Activated naive CD8-positive, alpha-beta T cell treated with anti-CD3 and anti-CD28 coated beads, Interleukin-2, amount 50 U/mL, for 16 hours (primary cell): Measurements from ENCODE around the gene FGG.

Source experiments
- DNase-seq: peaks from one replicate; pipeline ENCODE4 v3.0.0-alpha.2; 2020; ENCODE audit warnings: low read depth, low spot score

The FGG gene

DNA sequence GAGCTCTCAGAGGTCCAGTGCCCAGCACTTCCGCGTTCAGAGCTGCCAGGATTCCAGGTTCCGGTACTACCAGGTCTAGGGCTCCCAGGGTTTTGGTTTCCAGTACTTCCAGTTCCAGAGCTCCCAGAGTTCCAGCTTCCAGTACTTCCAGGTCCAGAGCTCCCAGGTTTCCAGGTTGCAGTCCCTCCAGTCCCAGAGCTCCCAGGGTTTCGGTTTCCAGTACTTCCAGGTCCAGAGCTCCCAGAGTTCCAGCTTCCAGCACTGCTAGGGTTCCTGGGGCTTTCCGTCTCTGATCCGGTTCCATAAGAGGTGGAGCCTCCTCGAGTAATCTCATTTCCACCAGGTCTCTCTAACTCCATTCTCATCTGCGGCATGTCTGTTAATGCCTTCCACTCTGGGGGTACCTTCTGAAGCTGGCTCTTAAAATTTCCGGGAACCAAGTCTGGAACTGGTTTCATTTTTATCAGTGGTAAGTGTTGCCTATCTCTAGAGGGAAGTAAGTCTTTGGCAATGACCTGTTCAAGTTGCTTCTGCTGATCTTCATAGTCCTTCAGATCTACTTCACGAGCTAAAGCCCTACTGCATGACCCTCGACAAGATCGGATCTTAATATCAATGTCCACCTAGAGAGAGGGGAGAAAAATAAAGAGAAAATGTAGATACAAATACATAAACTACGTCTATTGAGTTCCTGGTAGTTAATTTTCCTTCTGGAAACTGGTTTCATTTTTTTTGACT, 26.0 kb downstream of the FGG start:
- no peak for DNase-seq

DNA sequence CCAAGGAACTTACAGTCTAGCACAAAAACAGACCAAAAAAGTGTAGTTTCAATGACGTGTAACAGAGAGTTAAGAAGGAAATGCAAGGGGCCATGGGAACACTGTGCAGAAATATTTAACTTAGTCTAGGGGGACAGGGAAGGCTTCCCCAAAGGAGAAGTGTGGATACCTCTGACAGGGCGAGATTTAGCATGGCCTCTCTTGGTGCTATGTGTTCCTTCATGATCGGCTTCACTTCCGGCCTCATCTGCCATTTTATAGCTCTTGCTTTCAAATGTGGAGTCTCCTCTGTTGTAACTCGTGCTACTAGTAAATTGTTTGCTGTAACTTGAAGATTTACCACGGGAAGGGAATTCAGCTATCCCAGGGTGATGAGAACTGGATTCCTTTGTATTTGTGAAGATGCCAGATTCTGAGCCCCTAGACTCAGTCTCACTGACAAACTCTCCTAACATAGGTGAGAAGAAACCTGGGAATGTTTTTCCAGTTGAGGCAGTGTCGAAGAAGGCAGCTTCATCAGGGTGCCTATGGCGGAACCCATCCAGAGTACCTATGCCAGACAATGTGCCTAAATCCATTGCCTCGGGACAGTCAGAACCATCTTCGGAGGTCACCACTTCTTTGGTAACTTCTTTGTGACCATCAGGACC, 27.0 kb downstream of the FGG start:
- DNase-seq: no peak

DNA sequence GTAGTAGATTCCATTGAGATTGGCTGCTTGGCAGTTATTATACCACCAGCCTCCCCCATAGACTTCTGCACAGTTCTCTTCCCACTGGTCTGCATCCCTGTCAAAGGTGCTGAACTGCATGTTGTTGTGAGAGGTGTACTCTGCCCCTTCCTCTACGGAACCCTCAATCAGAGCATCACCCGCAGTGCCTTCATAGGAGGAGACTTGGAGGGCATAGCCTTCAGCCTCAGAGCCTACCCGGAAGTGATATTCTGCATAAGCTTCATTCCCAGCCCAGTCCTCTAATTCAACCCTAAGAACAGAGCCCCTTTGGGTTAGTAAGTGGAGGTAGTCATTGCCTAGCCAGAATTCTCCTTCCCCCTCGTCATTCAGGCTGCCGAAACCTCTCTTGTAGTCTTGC, 28.2 kb downstream of the FGG start:
- DNase-seq: no peak

DNA sequence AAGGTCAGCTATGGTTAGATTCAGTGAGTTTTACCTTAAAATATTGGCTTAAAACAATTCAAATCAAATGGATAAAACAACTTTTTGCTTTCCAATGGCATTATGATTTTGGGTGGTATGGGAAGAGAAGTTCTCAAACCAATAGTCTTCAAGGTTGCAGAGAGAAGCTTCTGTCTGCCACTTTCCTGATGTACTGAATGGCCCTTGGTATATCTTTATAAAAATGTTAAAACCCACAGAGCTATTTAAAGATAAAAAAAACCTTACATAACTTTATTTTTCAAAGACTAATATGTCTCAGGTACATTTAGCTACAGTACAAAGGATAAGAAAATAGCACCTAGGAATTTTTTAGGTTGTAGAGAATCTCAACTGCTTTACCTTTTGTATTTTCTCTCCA, 28.8 kb downstream of the FGG start:
- no peak for DNase-seq

DNA sequence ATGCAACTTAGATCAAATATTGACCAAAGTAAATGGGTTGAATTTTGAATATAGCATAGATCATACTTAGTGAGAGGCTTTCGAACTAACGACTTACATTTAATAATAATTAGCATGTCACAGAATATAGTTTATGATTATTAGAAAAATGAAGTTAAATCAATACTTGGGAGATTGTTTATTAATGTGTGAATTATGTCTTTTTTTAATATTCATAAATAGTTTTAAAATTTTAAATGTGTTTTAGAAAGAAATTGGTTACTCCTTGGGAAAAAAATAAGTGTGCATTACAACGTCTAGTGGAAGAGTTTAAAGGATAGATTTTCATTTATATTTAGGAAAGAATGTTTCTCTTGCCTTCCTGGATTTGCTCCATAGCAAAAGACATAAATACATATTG, 29.2 kb downstream of the FGG start:
- DNase-seq: no peak

DNA sequence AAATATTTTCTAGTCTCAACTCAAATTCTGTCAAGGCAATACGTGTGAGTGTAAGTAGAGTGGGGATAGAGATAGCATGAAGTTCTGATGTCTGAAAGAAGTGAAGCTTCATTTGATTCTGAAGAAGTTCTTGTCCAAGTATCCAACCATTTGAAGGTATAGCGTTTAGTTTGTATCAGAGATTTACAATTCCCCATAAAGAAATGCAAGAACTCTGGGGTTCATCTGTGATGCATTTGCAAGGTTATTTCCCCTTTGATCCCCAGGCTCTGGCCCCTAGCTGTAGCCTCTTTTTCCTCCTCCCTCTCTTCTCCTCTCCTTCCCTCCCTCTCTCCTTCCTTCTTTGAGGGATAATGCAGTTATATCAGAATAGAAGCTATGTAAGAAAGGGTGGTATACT, 29.7 kb downstream of the FGG start:
- DNase-seq: no peak

DNA sequence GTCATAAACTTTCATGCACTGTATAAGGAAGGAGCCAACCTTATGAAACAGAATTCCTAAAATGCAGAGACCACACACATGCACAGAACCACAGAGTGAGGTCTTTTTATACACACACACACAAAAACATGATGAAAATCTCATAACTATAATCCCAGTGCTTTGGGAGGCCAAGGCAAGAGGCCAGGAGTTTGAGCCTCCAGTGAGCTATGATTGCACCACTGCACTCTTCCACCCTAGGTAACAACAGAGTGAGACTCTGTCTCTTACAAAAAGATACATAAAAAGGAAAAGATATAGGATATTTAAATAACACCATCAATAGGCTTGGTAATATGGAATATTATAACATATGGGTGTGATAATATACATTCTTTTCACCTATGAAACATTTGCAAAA, 32.5 kb downstream of the FGG start:
- no peak for DNase-seq

DNA sequence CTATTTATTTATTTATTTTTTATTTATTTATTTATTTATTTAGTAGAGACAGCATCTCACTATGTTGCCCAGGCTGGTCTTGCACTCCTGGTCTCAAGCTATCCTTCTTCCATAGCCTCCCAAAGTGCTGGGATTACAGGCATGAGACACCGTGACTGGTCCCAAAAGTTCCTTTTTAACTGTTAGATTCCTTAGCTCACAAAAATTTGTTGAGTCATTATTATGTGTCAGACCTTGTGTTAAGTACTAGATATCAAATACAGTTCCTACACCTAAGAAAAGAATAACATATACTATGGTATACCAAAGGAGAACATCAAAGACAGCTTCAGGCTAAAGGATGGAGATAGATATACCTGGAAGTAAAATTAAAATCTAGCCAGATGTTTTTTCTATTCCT, 33.5 kb downstream of the FGG start:
- no peak for DNase-seq

DNA sequence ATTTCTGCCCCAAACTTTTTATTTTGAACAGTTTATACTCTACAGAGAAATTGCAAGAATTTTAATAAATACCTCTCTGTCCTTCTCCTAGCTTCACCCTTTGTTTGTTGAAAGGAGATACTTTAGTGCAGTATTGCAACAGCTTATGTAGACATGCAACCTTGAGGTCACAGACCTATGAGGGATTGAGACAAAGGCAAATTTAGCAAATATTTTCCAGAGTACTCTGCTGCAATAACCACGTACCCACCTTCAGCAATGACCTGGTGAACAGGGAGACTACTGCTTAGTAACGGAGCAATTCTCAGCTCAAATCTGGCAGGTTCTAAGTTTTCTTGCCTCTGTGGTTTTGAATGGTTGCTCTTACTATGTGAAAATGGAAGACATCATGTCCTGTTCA, 35.1 kb downstream of the FGG start:
- DNase-seq: no peak

DNA sequence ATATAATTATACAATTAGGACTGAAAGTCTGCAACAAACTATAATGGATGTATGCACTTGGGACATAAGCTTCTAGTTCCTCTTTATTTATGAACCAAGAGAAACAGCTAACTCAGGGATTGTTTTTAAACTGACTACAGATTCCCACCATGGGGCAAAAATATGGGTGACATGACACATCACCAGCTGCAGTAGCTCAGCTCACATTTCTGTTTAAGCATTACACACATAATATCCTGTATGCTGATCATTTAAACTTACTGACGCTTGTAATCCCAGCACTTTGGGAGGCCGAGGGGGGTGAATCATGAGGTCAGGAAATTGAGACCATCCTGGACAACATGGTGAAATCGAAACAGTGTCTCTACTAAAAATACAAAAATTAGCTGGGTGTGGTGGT, 38.1 kb downstream of the FGG start:
- DNase-seq: no peak

DNA sequence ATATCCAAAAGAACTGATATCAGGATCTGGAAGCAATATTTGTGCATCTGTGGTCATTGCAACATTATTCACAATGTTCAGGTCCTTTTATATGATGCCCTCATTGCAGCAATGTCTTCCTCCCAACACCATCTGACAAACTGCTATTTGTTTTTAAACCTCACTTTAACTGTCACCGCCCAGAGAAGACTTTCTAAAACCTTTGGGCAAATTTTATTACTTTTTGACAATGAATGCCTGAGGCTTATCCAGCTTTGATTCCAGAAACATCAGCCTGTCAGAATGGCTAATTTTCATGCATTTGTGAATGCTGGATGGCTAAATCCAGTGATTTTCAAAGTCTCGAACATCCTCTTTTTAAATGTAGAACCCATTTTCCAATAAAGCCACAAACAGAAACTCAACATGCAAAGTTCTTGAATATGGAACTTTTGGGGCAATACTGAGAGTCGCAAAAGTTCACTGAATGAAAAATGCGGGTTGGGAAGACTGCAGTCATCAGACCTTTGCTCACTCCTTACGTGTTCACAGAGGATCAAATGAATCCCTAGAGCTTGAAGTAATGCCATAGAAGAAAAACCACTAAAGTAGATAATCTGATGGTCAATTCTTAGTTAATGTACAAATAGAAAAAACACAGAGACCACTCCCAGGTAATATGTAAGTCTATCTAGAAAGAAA, 39.1 kb downstream of the FGG start:
- DNase-seq: no peak

DNA sequence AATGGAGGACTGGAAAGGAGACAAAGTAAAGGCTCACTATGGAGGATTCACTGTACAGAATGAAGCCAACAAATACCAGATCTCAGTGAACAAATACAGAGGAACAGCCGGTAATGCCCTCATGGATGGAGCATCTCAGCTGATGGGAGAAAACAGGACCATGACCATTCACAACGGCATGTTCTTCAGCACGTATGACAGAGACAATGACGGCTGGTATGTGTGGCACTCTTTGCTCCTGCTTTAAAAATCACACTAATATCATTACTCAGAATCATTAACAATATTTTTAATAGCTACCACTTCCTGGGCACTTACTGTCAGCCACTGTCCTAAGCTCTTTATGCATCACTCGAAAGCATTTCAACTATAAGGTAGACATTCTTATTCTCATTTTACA, 42.9 kb downstream of the FGG start:
- no peak for DNase-seq

DNA sequence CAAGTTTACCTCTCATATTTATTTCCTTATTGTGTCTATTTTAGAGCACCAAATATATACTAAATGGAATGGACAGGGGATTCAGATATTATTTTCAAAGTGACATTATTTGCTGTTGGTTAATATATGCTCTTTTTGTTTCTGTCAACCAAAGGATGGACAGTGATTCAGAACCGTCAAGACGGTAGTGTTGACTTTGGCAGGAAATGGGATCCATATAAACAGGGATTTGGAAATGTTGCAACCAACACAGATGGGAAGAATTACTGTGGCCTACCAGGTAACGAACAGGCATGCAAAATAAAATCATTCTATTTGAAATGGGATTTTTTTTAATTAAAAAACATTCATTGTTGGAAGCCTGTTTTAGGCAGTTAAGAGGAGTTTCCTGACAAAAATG, 43.4 kb downstream of the FGG start:
- no peak for DNase-seq

DNA sequence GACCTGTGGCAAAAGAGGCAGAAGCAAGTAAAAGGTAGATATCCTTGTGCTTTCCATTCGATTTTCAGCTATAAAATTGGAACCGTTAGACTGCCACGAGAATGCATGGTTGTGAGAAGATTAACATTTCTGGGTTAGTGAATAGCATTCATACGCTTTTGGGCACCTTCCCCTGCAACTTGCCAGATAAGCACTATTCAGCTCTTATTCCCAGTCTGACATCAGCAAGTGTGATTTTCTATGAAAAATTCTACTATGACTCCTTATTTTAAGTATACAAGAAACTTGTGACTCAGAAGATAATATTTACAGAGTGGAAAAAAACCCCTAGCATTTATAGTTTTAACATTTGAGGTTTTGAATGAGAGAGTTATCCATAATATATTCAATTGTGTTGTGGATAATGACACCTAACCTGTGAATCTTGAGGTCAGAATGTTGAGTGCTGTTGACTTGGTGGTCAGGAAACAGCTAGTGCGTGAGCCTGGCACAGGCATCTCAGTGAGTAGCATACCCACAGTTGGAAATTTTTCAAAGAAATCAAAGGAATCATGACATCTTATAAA, 45.7 kb downstream of the FGG start:
- DNase-seq: no peak

DNA sequence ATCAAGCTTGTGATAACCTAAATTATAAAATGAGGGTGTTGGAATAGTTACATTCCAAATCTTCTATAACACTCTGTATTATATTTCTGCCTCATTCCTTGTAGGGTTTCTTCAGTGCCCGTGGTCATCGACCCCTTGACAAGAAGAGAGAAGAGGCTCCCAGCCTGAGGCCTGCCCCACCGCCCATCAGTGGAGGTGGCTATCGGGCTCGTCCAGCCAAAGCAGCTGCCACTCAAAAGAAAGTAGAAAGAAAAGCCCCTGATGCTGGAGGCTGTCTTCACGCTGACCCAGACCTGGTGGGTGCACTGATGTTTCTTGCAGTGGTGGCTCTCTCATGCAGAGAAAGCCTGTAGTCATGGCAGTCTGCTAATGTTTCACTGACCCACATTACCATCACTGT, 46.8 kb downstream of the FGG start:
- no peak for DNase-seq

DNA sequence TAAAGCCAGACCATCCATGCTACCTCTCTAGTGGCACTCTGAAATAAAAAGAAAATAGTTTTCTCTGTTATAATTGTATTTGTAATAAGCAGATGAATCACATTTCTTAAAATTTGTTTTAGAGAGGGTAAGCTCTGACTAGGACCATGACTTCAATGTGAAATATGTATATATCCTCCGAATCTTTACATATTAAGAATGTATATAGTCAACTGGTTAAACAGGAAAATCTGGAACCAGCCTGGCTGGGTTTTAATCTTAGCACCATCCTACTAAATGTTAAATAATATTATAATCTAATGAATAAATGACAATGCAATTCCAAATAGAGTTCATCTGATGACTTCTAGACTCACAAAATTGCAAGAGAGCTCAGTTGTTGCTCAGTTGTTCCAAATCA, 48.1 kb downstream of the FGG start:
- no peak for DNase-seq

DNA sequence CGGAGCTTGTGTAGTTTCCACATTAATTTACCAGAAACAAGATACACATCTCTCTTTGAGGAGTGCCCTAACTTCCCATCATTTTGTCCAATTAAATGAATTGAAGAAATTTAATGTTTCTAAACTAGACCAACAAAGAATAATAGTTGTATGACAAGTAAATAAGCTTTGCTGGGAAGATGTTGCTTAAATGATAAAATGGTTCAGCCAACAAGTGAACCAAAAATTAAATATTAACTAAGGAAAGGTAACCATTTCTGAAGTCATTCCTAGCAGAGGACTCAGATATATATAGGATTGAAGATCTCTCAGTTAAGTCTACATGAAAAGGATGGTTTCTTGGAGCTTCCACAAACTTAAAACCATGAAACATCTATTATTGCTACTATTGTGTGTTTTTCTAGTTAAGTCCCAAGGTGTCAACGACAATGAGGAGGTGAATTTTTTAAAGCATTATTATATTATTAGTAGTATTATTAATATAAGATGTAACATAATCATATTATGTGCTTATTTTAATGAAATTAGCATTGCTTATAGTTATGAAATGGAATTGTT, 49.7 kb downstream of the FGG start, which contains the start of gene FGB:
Gene FGB, plus strand, starts transcription at position 315 of the 558 bp plus-strand sequence. Its CDS starts 8 bp downstream, at position 323.
- no peak for DNase-seq

DNA sequence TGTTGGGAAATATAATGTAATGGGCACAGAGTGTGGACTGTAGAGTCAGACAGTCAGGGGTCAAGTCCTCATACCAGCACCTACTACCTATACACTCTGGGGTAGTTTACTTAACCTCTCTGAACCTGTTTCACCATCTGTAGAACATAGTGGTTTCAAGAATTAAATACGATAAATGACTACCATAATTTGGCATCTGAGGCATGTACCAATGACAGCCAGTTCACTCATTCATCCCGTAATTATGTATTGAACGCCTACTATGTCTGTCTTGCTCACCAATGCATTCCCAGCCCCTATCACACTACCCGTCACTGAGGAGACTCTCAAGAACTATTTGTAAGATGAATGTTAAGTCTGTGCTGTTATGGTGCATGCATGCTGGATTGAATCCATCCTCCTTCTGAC, 51.6 kb downstream of the FGG start:
- DNase-seq: no peak

DNA sequence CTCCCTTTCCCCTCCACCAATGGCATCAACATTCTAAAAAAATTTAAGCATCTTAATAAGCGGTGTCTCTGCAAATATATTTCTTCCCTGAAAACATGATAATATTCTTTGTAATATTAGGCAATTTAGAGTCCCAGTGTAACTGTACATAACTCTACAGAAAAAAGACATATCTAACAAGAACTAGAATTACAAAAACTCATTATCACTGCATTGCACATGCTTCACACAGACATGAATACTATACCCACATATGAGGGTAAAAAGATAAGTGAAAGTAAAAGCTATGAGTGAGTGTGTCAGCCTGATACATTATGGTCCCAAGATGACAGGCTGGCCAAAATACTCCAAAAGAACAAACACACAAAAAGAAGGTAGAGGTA, 52.0 kb downstream of the FGG start:
- DNase-seq: no peak

DNA sequence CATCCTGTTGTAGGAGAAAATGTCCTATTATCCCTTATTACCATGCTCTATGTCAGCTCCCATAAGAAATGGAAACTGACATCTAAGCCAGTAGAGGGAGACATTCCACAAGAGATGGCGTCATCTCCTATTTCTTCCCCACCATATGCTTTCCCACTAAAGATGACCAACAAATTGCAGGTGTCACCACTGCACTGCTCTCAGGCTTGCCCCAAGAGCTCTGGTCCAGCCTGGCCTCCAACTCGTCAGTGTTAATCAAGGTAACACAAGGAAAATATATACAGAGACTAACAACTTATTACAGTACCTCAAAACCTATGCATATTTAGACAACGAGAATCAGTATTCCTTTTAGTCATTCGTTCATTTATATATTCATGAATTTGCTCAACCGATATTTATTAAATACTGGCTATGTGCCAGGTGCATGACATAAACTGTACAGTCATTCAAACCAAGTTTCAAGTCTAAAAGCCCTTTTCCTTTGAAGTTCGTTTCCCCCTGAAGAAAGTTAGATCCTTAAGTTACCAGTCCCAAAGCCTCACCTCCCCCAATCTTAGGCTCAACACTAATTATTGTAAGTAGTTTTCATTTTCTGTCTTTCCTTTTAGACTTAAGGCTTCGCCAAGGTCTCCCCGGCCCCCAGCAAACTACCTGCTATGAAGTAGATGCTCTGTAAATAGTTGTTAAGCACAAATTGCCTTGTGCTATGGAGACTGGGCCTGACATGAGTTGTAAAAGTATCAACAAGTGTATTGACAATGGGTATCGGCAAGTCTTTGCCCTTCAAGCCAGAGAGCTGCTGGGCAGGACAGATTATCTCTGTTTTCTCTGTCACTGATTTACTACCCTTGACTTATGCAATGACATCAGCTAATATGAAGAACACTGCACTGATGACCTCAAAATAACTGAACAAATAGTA, 52.7 kb downstream of the FGG start:
- no peak for DNase-seq

DNA sequence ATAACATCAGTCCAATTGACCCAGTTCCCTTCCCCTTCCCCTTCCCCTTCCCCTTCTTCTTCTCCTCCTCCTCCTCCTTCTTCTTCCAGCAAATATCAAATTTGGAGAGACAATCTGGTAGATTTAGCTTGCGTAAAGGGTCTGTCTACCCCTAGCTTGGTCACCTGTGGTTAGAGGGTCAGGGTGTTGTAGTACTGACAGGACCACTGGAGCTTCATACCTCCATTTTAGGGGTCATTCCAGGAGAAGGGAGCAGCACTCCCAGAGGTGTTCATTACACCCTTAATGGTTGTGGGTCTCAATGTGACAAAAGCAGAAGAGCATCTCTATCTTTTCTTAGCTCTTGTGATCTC, 53.3 kb downstream of the FGG start:
- DNase-seq: no peak
